CD8-positive, alpha-beta memory T cell (primary cell): ENCODE data around the gene FAM89A. TPM values are rescaled to one million over a fixed set of nuclear protein-coding genes. Genes with fewer than 3 reads are reported as not detected.

Source experiments
- CTCF ChIA-PET: fragments of 350-600 bp; sonication (Branson Sonifier 250); formaldehyde crosslinking; loops from one replicate; lab custom pipeline; 2021; ENCODE audit warnings: antibody characterized with exemption; lab: Charles Lee
- POLR2A ChIA-PET: fragments of 350-600 bp; sonication (Branson Sonifier 250); formaldehyde crosslinking; loops from one replicate; lab custom pipeline; 2021; ENCODE audit warnings: antibody characterized with exemption; lab: Charles Lee
- DNase-seq, 5 donors: peaks; one replicate each; pipeline versions ENCODE4 v3.0.0 to v3.0.0-alpha.2; 2020 to 2022; ENCODE audit warnings: mixed read lengths in 1 of 5
- H3K27ac ChIP-seq: one replicate; pipeline ENCODE4 v1.7.0; 2013; ENCODE audit warnings: low read depth, mild to moderate bottlenecking, low read length, moderate library complexity
- H3K27me3 ChIP-seq: 2 replicates; pipeline ENCODE4 v1.7.0; 2013; ENCODE audit warnings: low read length, mild to moderate bottlenecking; ENCODE audit not compliant: insufficient read depth, poor library complexity, severe bottlenecking
- H3K36me3 ChIP-seq: 2 replicates; pipeline ENCODE4 v1.7.0; 2013; ENCODE audit warnings: mild to moderate bottlenecking, low read length, moderate library complexity; ENCODE audit not compliant: insufficient read depth
- H3K4me1 ChIP-seq: 2 replicates; pipeline ENCODE4 v1.7.0; 2013; ENCODE audit warnings: mild to moderate bottlenecking, low read length, moderate library complexity; ENCODE audit not compliant: insufficient read depth
- H3K4me3 ChIP-seq: 2 replicates; pipeline ENCODE4 v1.7.0; 2013; ENCODE audit warnings: mild to moderate bottlenecking, low read length
- H3K9me3 ChIP-seq: 2 replicates; pipeline ENCODE4 v1.7.0; 2013; ENCODE audit warnings: mild to moderate bottlenecking, low read length
- H3K27ac Mint-ChIP-seq, 8 donors: one replicate each; pipeline ENCODE4 v1.8.0; 2020 to 2021; ENCODE audit warnings: mixed read lengths in 8 of 8, mild to moderate bottlenecking in 6 of 8, inconsistent platforms in 3 of 8, moderate library complexity in 3 of 8
- H3K27me3 Mint-ChIP-seq, 2 donors: one replicate each; pipeline ENCODE4 v1.8.0; 2020 to 2021; ENCODE audit warnings: mixed read lengths in 2 of 2, mild to moderate bottlenecking in 1 of 2, moderate library complexity in 1 of 2
- H3K36me3 Mint-ChIP-seq, 3 donors: one replicate each; pipeline ENCODE4 v1.8.0; 2020 to 2021; ENCODE audit warnings: mixed read lengths in 3 of 3, inconsistent platforms in 1 of 3, mild to moderate bottlenecking in 1 of 3
- H3K4me1 Mint-ChIP-seq, 3 donors: one replicate each; pipeline ENCODE4 v1.8.0; 2020 to 2021; ENCODE audit warnings: mixed read lengths in 3 of 3, inconsistent platforms in 1 of 3, mild to moderate bottlenecking in 1 of 3
- H3K4me3 Mint-ChIP-seq, 7 donors: one replicate each; pipeline ENCODE4 v1.8.0; 2020 to 2021; ENCODE audit warnings: mixed read lengths in 7 of 7, mild to moderate bottlenecking in 6 of 7, moderate library complexity in 4 of 7, inconsistent platforms in 2 of 7
- H3K9me3 Mint-ChIP-seq, 5 donors: one replicate each; pipeline ENCODE4 v1.8.0; 2020 to 2022; ENCODE audit warnings: mixed read lengths in 5 of 5, mild to moderate bottlenecking in 3 of 5, moderate library complexity in 2 of 5, inconsistent platforms in 1 of 5
- polyA plus RNA-seq: library from polyadenylated mRNA; unstranded; fragments of 300-500 nt; fragmentation: Illumina TruSeq; gene quantifications from one replicate; pipeline ENCODE4 v1.2.3, GENCODE V29; 2021
- total RNA-seq, 2 experiments: library from RNA; stranded (reverse); gene quantifications; one replicate each; pipeline ENCODE4 v1.2.3, GENCODE V29; 2021

FAM89A gene
- total and polyA plus RNA-seq, 3 experiments from 2014 or later: 10.5 to 14.8 (median 12.1) TPM

GRCh38 chr1:231063331-231063730 is 23.3 kb upstream of the FAM89A start:
- Mint-ChIP-seq H3K4me3 (no peak overlapping the region), H3K4me1 (no peaks in the 10 kb centered on the region), H3K36me3 (no peaks in the 10 kb centered on the region), H3K9me3 (no peaks in the 10 kb centered on the region), H3K27me3 (peaks cover 10 to 21% of the 10 kb centered on the region in 2 donors), H3K27ac (no peak overlapping the region)
- CTCF ChIA-PET: no interaction called here
- H3K27me3 ChIP-seq: no peaks in the 10 kb centered on the region
- no peak overlapping the region for H3K27ac ChIP-seq
- no peak for DNase-seq
- H3K36me3 ChIP-seq: no peaks in the 10 kb centered on the region
- H3K4me3 ChIP-seq: no peak overlapping the region
- H3K4me1 ChIP-seq: no peaks in the 10 kb centered on the region
- POLR2A ChIA-PET: no interaction called here
- no peaks in the 10 kb centered on the region for H3K9me3 ChIP-seq

- Histone ChIP-seq H3K27me3 (no peaks in the 10 kb centered on the region), H3K27ac (no peak overlapping the region), H3K9me3 (no peaks in the 10 kb centered on the region), H3K36me3 (no peaks in the 10 kb centered on the region), H3K4me1 (no peaks in the 10 kb centered on the region), H3K4me3 (no peak overlapping the region)
- no peaks in the 10 kb centered on the region for H3K9me3 Mint-ChIP-seq
- no peak overlapping the region for H3K4me3 Mint-ChIP-seq
- H3K4me1 Mint-ChIP-seq: no peaks in the 10 kb centered on the region
- DNase-seq: no peak
- peaks cover 8 to 21% of the 10 kb centered on the region in 2 donors for H3K27me3 Mint-ChIP-seq
- no peaks in the 10 kb centered on the region for H3K36me3 Mint-ChIP-seq
- CTCF ChIA-PET: no interaction called here
- POLR2A ChIA-PET: no interaction called here
- H3K27ac Mint-ChIP-seq: no peak overlapping the region
Measured at GRCh38 chr1:231062500-231063270, 22.6 kb upstream of the FAM89A start.

GRCh38 chr1:231059566-231060193 is 19.6 kb upstream of the FAM89A start:
- Mint-ChIP-seq H3K36me3 (no peaks in the 10 kb centered on the region), H3K9me3 (peaks cover 0 to 2% (median 0%) of the 10 kb centered on the region in 5 donors), H3K27ac (no peak overlapping the region), H3K4me1 (peaks cover 0 to 1% (median 0%) of the 10 kb centered on the region in 3 donors), H3K27me3 (peaks cover 1 to 11% of the 10 kb centered on the region in 2 donors), H3K4me3 (no peak overlapping the region)
- H3K9me3 ChIP-seq: no peaks in the 10 kb centered on the region
- H3K4me3 ChIP-seq: no peak overlapping the region
- POLR2A ChIA-PET: no interaction called here
- no peak overlapping the region for H3K27ac ChIP-seq
- no peaks in the 10 kb centered on the region for H3K4me1 ChIP-seq
- H3K27me3 ChIP-seq: no peaks in the 10 kb centered on the region
- no peak for DNase-seq
- no peaks in the 10 kb centered on the region for H3K36me3 ChIP-seq
- CTCF ChIA-PET: no interaction called here

- no peaks in the 10 kb centered on the region for H3K27me3 ChIP-seq
- H3K9me3 ChIP-seq: no peaks in the 10 kb centered on the region
- Mint-ChIP-seq H3K27me3 (peaks cover 1 to 11% of the 10 kb centered on the region in 2 donors), H3K4me3 (no peak overlapping the region), H3K9me3 (peaks cover 0 to 2% (median 0%) of the 10 kb centered on the region in 5 donors), H3K4me1 (peaks cover 1 to 6% (median 6%) of the 10 kb centered on the region in 3 donors), H3K36me3 (peaks cover 0 to under 1% (median 0%) of the 10 kb centered on the region in 3 donors), H3K27ac (no peak overlapping the region)
- POLR2A ChIA-PET: no interaction called here
- no peaks in the 10 kb centered on the region for H3K36me3 ChIP-seq
- no peaks in the 10 kb centered on the region for H3K4me1 ChIP-seq
- no peak for DNase-seq
- no peak overlapping the region for H3K4me3 ChIP-seq
- no peak overlapping the region for H3K27ac ChIP-seq
- CTCF ChIA-PET: no interaction called here
Measured at GRCh38 chr1:231058416-231059109, 18.5 kb upstream of the FAM89A start.

GRCh38 chr1:231057410-231057809 is 17.4 kb upstream of the FAM89A start:
- H3K4me3 ChIP-seq: no peak overlapping the region
- H3K4me3 Mint-ChIP-seq: no peak overlapping the region
- no peaks in the 10 kb centered on the region for H3K36me3 ChIP-seq
- no peak overlapping the region for H3K27ac ChIP-seq
- CTCF ChIA-PET: no interaction called here
- H3K9me3 ChIP-seq: no peaks in the 10 kb centered on the region
- no peak overlapping the region for H3K27ac Mint-ChIP-seq
- POLR2A ChIA-PET: no interaction called here
- H3K27me3 ChIP-seq: no peaks in the 10 kb centered on the region
- no peaks in the 10 kb centered on the region for H3K4me1 ChIP-seq
- H3K36me3 Mint-ChIP-seq: peaks cover 0 to 5% (median 0%) of the 10 kb centered on the region in 3 donors
- H3K27me3 Mint-ChIP-seq: peaks cover 3 to 15% of the 10 kb centered on the region in 2 donors
- H3K4me1 Mint-ChIP-seq: peaks cover 4 to 15% (median 11%) of the 10 kb centered on the region in 3 donors
- H3K9me3 Mint-ChIP-seq: peaks cover 0 to 2% (median 0%) of the 10 kb centered on the region in 5 donors
- DNase-seq: no peak

GRCh38 chr1:231055271-231055670 is 15.2 kb upstream of the FAM89A start:
- H3K4me1 Mint-ChIP-seq: peaks cover 4 to 15% (median 11%) of the 10 kb centered on the region in 3 donors
- ChIA-PET CTCF (no interaction called here), POLR2A (no interaction called here)
- no peak for DNase-seq
- no peak overlapping the region for H3K4me3 Mint-ChIP-seq
- peaks cover 4 to 15% of the 10 kb centered on the region in 2 donors for H3K27me3 Mint-ChIP-seq
- H3K36me3 Mint-ChIP-seq: peaks cover 0 to 5% (median 0%) of the 10 kb centered on the region in 3 donors
- no peaks in the 10 kb centered on the region for H3K36me3 ChIP-seq
- H3K9me3 Mint-ChIP-seq: peaks cover 0 to 2% (median 0%) of the 10 kb centered on the region in 5 donors
- H3K27ac ChIP-seq: no peak overlapping the region
- H3K9me3 ChIP-seq: no peaks in the 10 kb centered on the region
- H3K4me3 ChIP-seq: no peak overlapping the region
- no peaks in the 10 kb centered on the region for H3K27me3 ChIP-seq
- H3K27ac Mint-ChIP-seq: no peak overlapping the region
- H3K4me1 ChIP-seq: no peaks in the 10 kb centered on the region

GRCh38 chr1:231053493-231054162 is 13.6 kb upstream of the FAM89A start:
- H3K4me1 Mint-ChIP-seq: peaks cover 4 to 15% (median 11%) of the 10 kb centered on the region in 3 donors
- no peaks in the 10 kb centered on the region for H3K4me1 ChIP-seq
- H3K27ac Mint-ChIP-seq: no peak overlapping the region
- no peak for DNase-seq
- peaks cover 0 to 2% (median 0%) of the 10 kb centered on the region in 5 donors for H3K9me3 Mint-ChIP-seq
- no peak overlapping the region for H3K4me3 ChIP-seq
- POLR2A ChIA-PET: no interaction called here
- no peaks in the 10 kb centered on the region for H3K36me3 ChIP-seq
- CTCF ChIA-PET: no interaction called here
- H3K27ac ChIP-seq: no peak overlapping the region
- no peaks in the 10 kb centered on the region for H3K27me3 ChIP-seq
- peaks cover 0 to 5% (median 1%) of the 10 kb centered on the region in 3 donors for H3K36me3 Mint-ChIP-seq
- no peak overlapping the region for H3K4me3 Mint-ChIP-seq
- no peaks in the 10 kb centered on the region for H3K9me3 ChIP-seq
- H3K27me3 Mint-ChIP-seq: peaks cover 11 to 14% of the 10 kb centered on the region in 2 donors
